Measurements from ENCODE around the gene NDUFB1. TPM values are rescaled to one million over a fixed set of nuclear protein-coding genes. Genes with fewer than 3 reads are reported as not detected.

The NDUFB1 gene
- total and polyA plus RNA-seq, 2 donors (not counting 1 experiment from before 2014, with no cell fraction given) = 61.6 to 154 TPM

- CTCF ChIA-PET = interaction anchor here (0.6 to 3.2 kb wide), 11 partner anchors 9 to 688 kb away, joined by 3 to 50 read pairs (median 4); partner anchors contain the start of genes CPSF2, GOLGA5, NDUFB1 and TRIP11
- peaks cover 41% of the 10 kb centered on the region for H3K4me1 Mint-ChIP-seq
These were observed 15.2 kb downstream of the NDUFB1 start, which contains the start of gene ATXN3 for GRCh38 chr14:92106143-92106926. Gene ATXN3, minus strand, starts transcription at chr14:92106582. Its CDS starts 30 bp downstream, at chr14:92106552.

More at GRCh38 chr14:92106143-92106926, 15.2 kb downstream of the NDUFB1 start, which contains the start of gene ATXN3:
- H3K4me1 ChIP-seq (ENCODE audit: control insufficient read depth in 2 of 2, insufficient read depth in 2 of 2, low read length in 2 of 2) = peaks cover 5 to 27% of the 10 kb centered on the region in 2 donors
- no peaks in the 10 kb centered on the region for H3K27me3 ChIP-seq (replicated peaks in 1 of 4; ENCODE audit: control extremely low read depth in 1 of 4, control insufficient read depth in 3 of 4, insufficient read depth in 4 of 4, low read length in 3 of 4)
- H3K9me3 Mint-ChIP-seq (ENCODE audit: insufficient read depth) = no peaks in the 10 kb centered on the region
- under 1% methylated on average over 45 of the region's 66 CpGs for WGBS (ENCODE audit: insufficient coverage)
- no peaks in the 10 kb centered on the region for H3K27me3 Mint-ChIP-seq
- DNase-seq (peak; percentile 97), ATAC-seq (ENCODE audit: low read depth) (peak; percentile 86)
- peak within 1 kb of the TSS; percentile 75 for H3K9ac ChIP-seq (ENCODE audit: low read length)
- H3K9me3 ChIP-seq (ENCODE audit: control extremely low read depth in 1 of 3, control insufficient read depth in 2 of 3, insufficient read depth in 1 of 3, low read length in 2 of 3) = no peaks in the 10 kb centered on the region
- peak within 1 kb of the TSS; percentile 90 for H3K27ac Mint-ChIP-seq
- POLR2A ChIA-PET = interaction anchor here (0.6 to 2.3 kb wide), 5 partner anchors 9 to 612 kb away, joined by 4 to 25 read pairs (median 14); partner anchors contain the start of genes CPSF2, NDUFB1 and TRIP11
- H4K20me1 ChIP-seq (ENCODE audit: control insufficient read depth, insufficient read depth, low read length, poor library complexity, severe bottlenecking) = peaks cover 23% of the 10 kb centered on the region
- peak within 1 kb of the TSS; percentile 83 for H3K4me2 ChIP-seq (replicated peaks; ENCODE audit: low read depth, low read length, poor library complexity, severe bottlenecking)
- intact Hi-C loops (cut with micrococcal nuclease) = loop anchor here (1.0 to 5.0 kb wide), 7 partner anchors 15 to 1709 kb away; partner anchors contain the start of genes CALM1, CPSF2, GOLGA5 and GON7
- H3K36me3 ChIP-seq (replicated peaks in 1 of 2; ENCODE audit: control extremely low read depth in 1 of 2, control insufficient read depth in 1 of 2, extremely low read depth in 1 of 2, insufficient read depth in 2 of 2, low read length in 1 of 2) = no peaks in the 10 kb centered on the region
- H3K79me2 ChIP-seq (ENCODE audit: control insufficient read depth, insufficient read depth, low read length) = peaks cover 50% of the 10 kb centered on the region
- peak within 1 kb of the TSS; percentile 74 to 90 (median 81) for H3K4me3 ChIP-seq (ENCODE audit: control extremely low read depth in 1 of 5, extremely low read depth in 1 of 5, insufficient read depth in 1 of 5, low read depth in 2 of 5, low read length in 4 of 5)
- peak; percentile 77 for TF ChIP-seq CTCF (IDR thresholded peaks at IDR 0.05)
- TF ChIP-seq EZH2 (IDR thresholded peaks at IDR 0.05; ENCODE audit: borderline replicate concordance, insufficient read depth, low read depth, low read length, poor library complexity, severe bottlenecking) = no peak
- peak within 1 kb of the TSS; percentile 98 for H3K4me3 Mint-ChIP-seq
- peak within 1 kb of the TSS; percentile 77 to 83 for H3K27ac ChIP-seq (ENCODE audit: low read length in 2 of 2)
- peak within 1 kb of the TSS; percentile 94 for H2AFZ ChIP-seq (ENCODE audit: insufficient read depth, low read depth, low read length, poor library complexity, severe bottlenecking)

Measured in B cell (primary cell).